ENCODE results near the gene TKT. TPM values are rescaled to one million over a fixed set of nuclear protein-coding genes. Genes with fewer than 3 reads are reported as not detected.

The TKT gene
- total and polyA plus RNA-seq, 2 experiments from 2014 or later = 584 to 1,411 TPM

- ATAC-seq (no peak), DNase-seq (ENCODE audit: low spot score) (no peak)
- Histone ChIP-seq H3K27ac (ENCODE audit: low read depth) (peak overlapping the region; percentile 91), H3K4me3 (no peak overlapping the region), H3K9me2 (ENCODE audit: insufficient read depth) (no peaks in the 10 kb centered on the region), H3K4me2 (0 out of 2 replicates have a peak overlapping the region, but pooled peaks have one; percentile 73), H2AFZ (no peak overlapping the region), H3K36me3 (ENCODE audit: insufficient read depth) (no peaks in the 10 kb centered on the region), H3F3A (replicated peaks; ENCODE audit: low read depth) (no peaks in the 10 kb centered on the region), H3K4me1 (ENCODE audit: insufficient read depth) (peaks cover 31% of the 10 kb centered on the region), H4K20me1 (replicated peaks; ENCODE audit: insufficient read depth) (peaks cover 8% of the 10 kb centered on the region; the same call in 1 of the 2 replicates), H3K27me3 (ENCODE audit: insufficient read depth) (no peaks in the 10 kb centered on the region), H3K79me2 (replicated peaks; ENCODE audit: insufficient read depth) (peaks cover 6% of the 10 kb centered on the region; the same call in 1 of the 2 replicates)
- Mint-ChIP-seq H3K27me3 (ENCODE audit: insufficient read depth, low read depth, poor library complexity) (peaks cover 8% of the 10 kb centered on the region), H3K36me3 (ENCODE audit: low read depth) (peaks cover 29% of the 10 kb centered on the region), H3K4me1 (peaks cover 52% of the 10 kb centered on the region), H3K27ac (peak overlapping the region; percentile 96), H3K4me3 (no peak overlapping the region; the same call in 2 of the 3 replicates), H3K9me3 (no peaks in the 10 kb centered on the region)
- TF ChIP-seq REST (IDR thresholded peaks at IDR 0.05; ENCODE audit: unreplicated experiment) = no peak
- TF ChIP-seq EZH2 (IDR thresholded peaks at IDR 0.05; ENCODE audit: low read depth, unreplicated experiment) = no peak
- TF ChIP-seq CTCF (conservative IDR thresholded peaks at IDR 0.05; ENCODE audit: low read depth in 2 of 2) = no peak
Measured at GRCh38 chr3:53288214-53288613, 32.4 kb upstream of the TKT start.

- TF ChIP-seq POLR2AphosphoS5 (IDR thresholded peaks at IDR 0.05; ENCODE audit: low read depth) (no peak), REST (IDR thresholded peaks at IDR 0.05; ENCODE audit: unreplicated experiment) (no peak), ETS1 (IDR thresholded peaks at IDR 0.05) (no peak), JUNB (IDR thresholded peaks at IDR 0.05; ENCODE audit: unreplicated experiment) (no peak), CTCF (conservative IDR thresholded peaks at IDR 0.05; ENCODE audit: low read depth in 2 of 2) (no peak), ZNF114 (CRISPR knock-in tag; IDR thresholded peaks at IDR 0.05) (no peak), ZNF331 (CRISPR knock-in tag; IDR thresholded peaks at IDR 0.05; ENCODE audit: low read depth) (no peak)
Measured at GRCh38 chr3:53287131-53287629, 31.4 kb upstream of the TKT start.

More at GRCh38 chr3:53287131-53287629, 31.4 kb upstream of the TKT start:
- peak overlapping the region; percentile 63 for H3K4me3 Mint-ChIP-seq
- peak overlapping the region; percentile 96 for H3K27ac Mint-ChIP-seq
- H3K27me3 Mint-ChIP-seq (ENCODE audit: insufficient read depth, low read depth, poor library complexity) = peaks cover 5% of the 10 kb centered on the region
- Histone ChIP-seq H3F3A (replicated peaks; ENCODE audit: low read depth) (no peaks in the 10 kb centered on the region), H4K20me1 (replicated peaks; ENCODE audit: insufficient read depth) (peaks cover 8% of the 10 kb centered on the region; the same call in 1 of the 2 replicates), H3K4me2 (peak overlapping the region; percentile 73), H3K79me2 (replicated peaks; ENCODE audit: insufficient read depth) (peaks cover 6% of the 10 kb centered on the region; the same call in 1 of the 2 replicates), H3K36me3 (ENCODE audit: insufficient read depth) (no peaks in the 10 kb centered on the region), H3K27me3 (ENCODE audit: insufficient read depth) (no peaks in the 10 kb centered on the region), H3K4me1 (ENCODE audit: insufficient read depth) (peaks cover 31% of the 10 kb centered on the region), H3K9me2 (ENCODE audit: insufficient read depth) (no peaks in the 10 kb centered on the region), H3K27ac (ENCODE audit: low read depth) (peak overlapping the region; percentile 91), H3K4me3 (peak overlapping the region; percentile 41), H2AFZ (no peak overlapping the region)
- H3K4me1 Mint-ChIP-seq = peaks cover 52% of the 10 kb centered on the region
- no peaks in the 10 kb centered on the region for H3K9me3 Mint-ChIP-seq
- DNase-seq (ENCODE audit: low spot score) (peak; percentile 73), ATAC-seq (peak; percentile 93)
- H3K36me3 Mint-ChIP-seq (ENCODE audit: low read depth) = peaks cover 24% of the 10 kb centered on the region
